ENCODE results near the gene CCDC77. TPM values are rescaled to one million over a fixed set of nuclear protein-coding genes. Genes with fewer than 3 reads are reported as not detected.

The CCDC77 gene
- total RNA-seq, 1 experiment from 2014 or later = 43.7 TPM

DNA sequence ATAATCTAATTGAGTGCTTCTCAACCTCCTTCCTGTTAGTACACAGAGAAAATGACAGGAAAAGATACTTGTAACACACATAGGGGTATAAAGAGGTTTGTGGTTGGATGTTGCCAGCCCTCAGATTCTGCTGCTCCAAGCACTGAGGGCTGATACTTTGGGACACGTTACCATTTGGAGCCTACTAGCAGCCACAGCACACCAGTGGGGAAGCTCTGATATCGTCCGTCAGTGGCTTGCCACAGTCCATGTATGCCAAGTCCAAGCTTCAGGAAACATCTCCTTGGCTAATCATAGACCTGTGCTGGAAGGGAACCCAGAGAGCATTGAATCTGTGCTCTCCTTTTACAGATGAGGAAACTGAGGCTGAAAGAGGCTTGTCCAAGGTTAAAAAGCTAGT is 80.6 kb downstream of the CCDC77 start:
- no peaks in the 10 kb centered on the region for H3K27me3 ChIP-seq
- DNase-seq = peak in 1 of 2 experiments; percentile 23

DNA sequence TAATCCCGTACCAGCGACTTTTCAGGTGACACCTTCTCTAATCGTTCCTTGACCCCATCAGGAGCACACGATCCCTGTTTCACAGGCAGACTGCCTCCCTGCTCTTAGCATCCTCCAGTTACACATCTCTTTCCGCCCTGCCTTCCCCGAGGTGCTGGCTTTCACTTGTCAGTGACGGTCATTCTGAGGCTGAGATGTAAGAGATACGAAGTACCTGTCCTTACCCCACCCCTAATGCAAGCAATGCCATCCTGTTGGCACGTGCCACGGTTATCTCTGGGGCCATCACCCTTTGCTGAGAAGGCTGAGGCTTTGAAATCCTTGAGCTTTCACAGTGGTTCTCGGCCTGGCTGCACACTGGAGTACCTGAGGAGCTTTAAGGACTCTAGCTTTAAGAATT is 82.7 kb downstream of the CCDC77 start:
- Histone ChIP-seq H3K9me3 (replicated peaks) (0 out of 2 replicates have a peak, but pooled peaks cover 3% of the 10 kb centered on the region), H3K27me3 (no peaks in the 10 kb centered on the region), H3K27ac (no peak overlapping the region), H3K4me1 (peaks cover 25% of the 10 kb centered on the region), H3K36me3 (no peaks in the 10 kb centered on the region), H3K4me3 (no peak overlapping the region)
- DNase-seq = no peak

More for the DNA sequence above, 80.6 kb downstream of the CCDC77 start:
- Histone ChIP-seq H3K9me3 (replicated peaks) (no peaks in the 10 kb centered on the region), H3K36me3 (no peaks in the 10 kb centered on the region), H3K4me1 (peaks cover 22% of the 10 kb centered on the region), H3K27ac (peak overlapping the region; percentile 99), H3K4me3 (no peak overlapping the region)

- Histone ChIP-seq H3K9me3 (replicated peaks) (peaks cover 6% of the 10 kb centered on the region; the same call in 1 of the 2 replicates), H3K4me3 (no peak overlapping the region), H3K36me3 (0 out of 2 replicates have a peak, but pooled peaks cover 2% of the 10 kb centered on the region), H3K27ac (no peak overlapping the region), H3K27me3 (no peaks in the 10 kb centered on the region), H3K4me1 (0 out of 2 replicates have a peak, but pooled peaks cover 3% of the 10 kb centered on the region)
- no peak for DNase-seq
Observed at GRCh38 chr12:490260-490659, 88.8 kb downstream of the CCDC77 start.

Other genes with a start within 250 kb of the CCDC77 start
- gene SLC6A12, start 187.5 kb upstream of the CCDC77 start, total RNA-seq (2014; rRNA removed; shearing (Covaris generic)) = not detected in 2 replicates
- gene SLC6A13, start 138.8 kb upstream of the CCDC77 start, total RNA-seq (2014; rRNA removed; shearing (Covaris generic)) = 0.12 TPM in 1 of 2 replicates, not detected in the other
- 55.9 and 58.0 TPM in 2 replicates for gene KDM5A, start 12.3 kb upstream of the CCDC77 start, total RNA-seq (2014; rRNA removed; shearing (Covaris generic))
- gene B4GALNT3, start 58.3 kb downstream of the CCDC77 start, total RNA-seq (2014; rRNA removed; shearing (Covaris generic)) = 29.5 and 33.0 TPM in 2 replicates

Data from SJCRH30 (cell line).